GM12892 (cell line): Measurements from ENCODE around the gene PHF19. TPM values are rescaled to one million over a fixed set of nuclear protein-coding genes. Genes with fewer than 3 reads are reported as not detected.
A peak's percentile ranks its signal among the peaks of the same experiment; 100 is the strongest.

Experiments
- DNase-seq: peaks from one replicate; pipeline ENCODE4 v3.0.0; 2011; ENCODE audit not compliant: insufficient read length
- FAIRE-seq: peaks from 2 replicates; lab custom pipeline; 2011; peaks lifted over from hg19 to GRCh38; lab: Jason Lieb, UNC
- POLR2A ChIP-seq: IDR thresholded peaks from 2 replicates; pipeline ENCODE4 v1.6.1; 2011; ENCODE audit warnings: low read depth, low read length, control low read depth
- POLR2AphosphoS5 ChIP-seq: IDR thresholded peaks from 2 replicates; pipeline ENCODE4 v1.6.1; 2011; ENCODE audit warnings: low read depth, low read length, control low read depth
- TAF1 ChIP-seq: IDR thresholded peaks from 2 replicates; pipeline ENCODE4 v1.6.1; 2011; ENCODE audit warnings: low read depth, mild to moderate bottlenecking, control low read depth, low read length, borderline replicate concordance
- polyA plus RNA-seq: library from polyadenylated mRNA; unstranded; fragments of >200 nt; gene quantifications from one replicate; pipeline ENCODE4 v1.2.1, GENCODE V29; 2012; ENCODE audit warnings: missing spikeins, inconsistent platforms; ENCODE audit not compliant: missing spikeins

Gene PHF19
- polyA plus RNA-seq, result 70.4 TPM

DNA sequence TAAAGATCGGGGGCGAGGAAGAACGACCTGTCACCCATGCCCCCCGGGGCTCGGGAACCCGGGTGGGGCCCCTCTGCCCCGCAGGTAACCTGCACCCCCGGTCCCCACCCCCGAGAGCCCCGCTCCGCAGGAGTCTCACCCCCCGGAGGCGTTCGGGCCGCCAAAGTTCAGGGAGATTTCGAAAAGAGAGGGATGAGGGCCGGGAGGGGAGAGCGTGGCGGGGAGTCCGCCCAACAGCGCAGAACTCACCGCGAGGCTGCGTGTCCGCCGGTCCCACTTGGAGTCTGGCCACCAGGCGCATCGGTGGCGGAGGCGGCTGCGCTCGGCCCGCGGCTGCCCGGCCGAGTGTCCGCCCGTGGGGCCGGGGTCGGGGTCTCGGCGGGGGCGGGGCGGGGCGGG, at the start of gene PHF19:
Gene PHF19, minus strand, starts transcription at position 347 of the 399 bp plus-strand sequence. CDS start 2,447 bp downstream, outside the sequence.
- FAIRE-seq (no peak), DNase-seq (peak; percentile 57)
- peak; percentile 53; the same call in 1 of the 2 replicates for TF ChIP-seq POLR2A
- 0 out of 2 replicates have a peak, but pooled peaks have one; percentile 10 for TF ChIP-seq TAF1
- TF ChIP-seq POLR2AphosphoS5, result no peak; the same call in 1 of the 2 replicates

DNA sequence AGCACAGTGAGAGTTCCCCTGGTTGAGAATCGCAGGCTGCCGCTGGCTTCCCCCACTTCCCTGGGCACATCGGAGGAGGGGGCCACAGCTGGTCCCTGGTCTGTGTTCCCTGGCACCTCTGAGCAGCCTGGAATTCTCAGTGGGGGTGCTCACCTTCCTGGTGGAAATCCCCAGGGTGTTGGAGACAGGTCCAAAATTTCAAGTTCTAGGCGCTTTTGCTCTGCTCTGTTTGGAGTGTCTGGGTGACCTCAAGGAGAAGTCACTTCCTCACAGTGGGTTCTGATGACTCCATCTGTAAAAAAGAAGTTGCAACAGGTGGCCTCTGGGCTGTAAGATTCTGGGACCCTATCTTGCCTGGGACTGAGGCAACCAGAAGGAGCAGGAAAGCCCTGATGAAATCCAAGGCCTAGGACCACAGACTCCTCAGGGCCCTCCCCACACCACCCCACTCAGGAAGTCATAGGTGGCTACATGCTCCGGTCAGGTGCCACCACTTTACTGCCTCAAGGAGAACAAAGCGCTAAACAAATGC, 49.5 kb upstream of the PHF19 start, which contains the start of gene TRAF1:
Gene TRAF1, minus strand, starts transcription at position 400 of the 532 bp plus-strand sequence. CDS start 721 bp downstream, outside the sequence.
- DNase-seq, result no peak
- FAIRE-seq, result peak; percentile 63
- TF ChIP-seq POLR2AphosphoS5 (no peak; the same call in 1 of the 2 replicates), POLR2A (peak; percentile 53), TAF1 (0 out of 2 replicates have a peak, but pooled peaks have one; percentile 7)

DNA sequence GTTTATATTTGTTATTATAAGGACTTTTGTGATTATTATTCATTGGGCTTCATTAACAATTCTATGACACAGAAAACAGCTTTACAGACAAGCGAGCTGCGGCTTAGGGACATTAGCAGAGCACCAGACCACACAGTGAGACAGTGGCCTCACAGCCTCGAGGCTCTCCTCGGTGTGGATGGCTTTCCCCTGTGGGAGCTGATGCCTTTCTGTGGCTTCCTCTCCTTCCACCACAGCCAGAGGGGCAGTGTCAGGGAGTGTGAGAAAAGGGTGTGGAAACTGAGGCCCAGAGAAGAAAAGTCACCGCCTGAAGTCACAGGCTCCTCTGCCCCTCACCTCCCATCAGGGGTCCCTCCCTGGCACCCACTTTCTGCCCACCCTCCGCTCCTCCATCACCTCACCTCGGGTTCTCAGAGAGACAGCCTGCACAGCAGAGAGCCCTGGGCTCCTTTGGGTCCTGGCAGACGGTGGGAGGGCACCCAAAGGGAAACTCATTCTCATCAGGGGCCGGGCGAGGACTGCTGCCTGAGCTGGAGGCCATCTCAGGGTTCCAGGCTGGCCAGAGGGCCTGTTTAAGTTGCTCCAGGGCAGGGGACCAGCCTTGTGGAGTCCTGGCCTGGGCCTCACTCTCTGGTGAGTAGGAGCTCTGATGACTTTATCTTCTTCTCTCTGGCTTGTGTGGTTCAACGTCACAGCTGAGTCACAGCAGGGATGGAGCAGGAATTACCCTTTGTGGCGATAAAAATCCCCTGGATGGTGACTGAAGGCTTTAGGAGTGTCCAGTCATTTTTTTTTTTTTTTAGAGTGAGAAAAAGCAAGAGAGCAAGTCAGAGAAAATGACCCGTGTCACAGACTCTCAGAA, 48.8 kb upstream of the PHF19 start:
- peak; percentile 99 for TF ChIP-seq POLR2A
- TF ChIP-seq TAF1, result peak; percentile 75
- peak; percentile 99 for TF ChIP-seq POLR2AphosphoS5
- DNase-seq (no peak), FAIRE-seq (peak; percentile 73)

DNA sequence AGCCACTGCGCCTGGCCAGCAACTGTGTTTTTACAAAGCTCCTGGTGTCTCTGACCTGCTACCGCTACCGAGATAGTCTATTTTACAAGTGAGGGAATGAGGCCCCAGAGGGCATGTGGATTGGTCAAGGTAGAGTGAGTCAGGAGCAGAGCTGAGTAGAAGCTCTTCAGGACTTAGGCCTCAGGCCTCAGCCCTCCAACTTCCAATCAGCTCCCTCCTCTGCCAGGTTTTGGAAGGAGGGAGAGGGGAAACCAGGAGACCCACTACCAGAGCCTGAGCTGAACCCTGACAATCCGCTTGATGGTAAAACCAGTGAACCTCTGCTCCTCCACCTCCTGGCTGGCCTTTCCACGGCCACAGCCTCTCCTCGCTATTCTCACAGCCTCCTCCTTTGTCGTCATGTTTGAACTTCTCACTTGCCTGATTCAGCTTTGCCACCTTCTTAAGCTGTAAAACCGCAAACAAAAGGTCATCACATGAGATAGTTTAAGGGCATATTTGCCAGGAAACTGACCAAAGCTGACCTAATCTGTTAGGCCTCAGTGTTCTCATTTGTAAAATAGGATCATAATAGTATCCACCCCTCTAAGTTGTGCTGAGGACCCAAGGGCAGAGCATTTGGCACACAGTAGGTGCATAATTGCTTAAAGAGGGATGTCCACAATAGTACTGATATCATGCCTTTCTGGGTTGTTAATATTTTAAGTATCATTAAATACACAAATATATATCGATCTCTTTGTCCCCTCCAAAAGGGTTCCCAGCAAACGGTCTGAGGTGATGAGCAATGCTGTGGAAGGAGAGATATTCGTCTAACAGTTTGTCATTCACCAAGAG, 47.9 kb upstream of the PHF19 start:
- DNase-seq, result no peak
- TF ChIP-seq POLR2AphosphoS5 (no peak; the same call in 1 of the 2 replicates), POLR2A (peak; percentile 53; the same call in 1 of the 2 replicates), TAF1 (no peak)
- FAIRE-seq, result no peak

DNA sequence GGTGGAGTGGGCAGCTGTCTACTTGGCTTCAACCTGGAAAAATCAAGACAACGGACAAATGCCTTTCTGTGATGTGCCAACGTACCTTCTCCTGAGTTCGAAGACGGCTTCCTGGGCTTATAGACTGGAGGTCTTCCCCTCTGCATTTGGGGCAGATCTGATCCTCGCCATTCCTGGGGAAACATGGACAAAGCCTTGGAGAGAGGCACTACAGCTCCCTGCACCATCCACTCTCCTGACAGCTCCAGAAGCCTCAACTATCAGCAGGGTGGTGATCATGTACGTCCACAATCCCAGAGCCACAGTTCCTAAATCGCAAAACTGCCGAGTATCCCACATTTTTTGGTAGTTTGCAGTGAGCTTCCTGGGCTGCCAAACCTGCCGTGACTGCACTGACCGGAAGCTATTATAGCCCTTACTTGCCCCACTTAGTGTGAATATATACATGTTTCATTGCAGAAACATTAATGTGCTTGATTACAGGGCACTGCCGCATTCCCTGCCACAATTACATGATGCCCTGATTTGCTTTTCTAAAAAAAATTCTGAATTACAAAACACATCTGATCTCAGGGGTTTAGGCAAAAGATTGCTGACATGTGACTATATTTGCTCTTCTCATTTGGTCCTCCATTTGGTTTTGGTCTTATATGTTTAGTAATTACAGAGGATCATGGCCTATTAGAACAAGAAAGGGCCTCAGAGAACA, 46.8 kb upstream of the PHF19 start:
- FAIRE-seq (no peak), DNase-seq (no peak)
- TF ChIP-seq POLR2A (peak; percentile 87), TAF1 (no peak), POLR2AphosphoS5 (peak; percentile 86)

DNA sequence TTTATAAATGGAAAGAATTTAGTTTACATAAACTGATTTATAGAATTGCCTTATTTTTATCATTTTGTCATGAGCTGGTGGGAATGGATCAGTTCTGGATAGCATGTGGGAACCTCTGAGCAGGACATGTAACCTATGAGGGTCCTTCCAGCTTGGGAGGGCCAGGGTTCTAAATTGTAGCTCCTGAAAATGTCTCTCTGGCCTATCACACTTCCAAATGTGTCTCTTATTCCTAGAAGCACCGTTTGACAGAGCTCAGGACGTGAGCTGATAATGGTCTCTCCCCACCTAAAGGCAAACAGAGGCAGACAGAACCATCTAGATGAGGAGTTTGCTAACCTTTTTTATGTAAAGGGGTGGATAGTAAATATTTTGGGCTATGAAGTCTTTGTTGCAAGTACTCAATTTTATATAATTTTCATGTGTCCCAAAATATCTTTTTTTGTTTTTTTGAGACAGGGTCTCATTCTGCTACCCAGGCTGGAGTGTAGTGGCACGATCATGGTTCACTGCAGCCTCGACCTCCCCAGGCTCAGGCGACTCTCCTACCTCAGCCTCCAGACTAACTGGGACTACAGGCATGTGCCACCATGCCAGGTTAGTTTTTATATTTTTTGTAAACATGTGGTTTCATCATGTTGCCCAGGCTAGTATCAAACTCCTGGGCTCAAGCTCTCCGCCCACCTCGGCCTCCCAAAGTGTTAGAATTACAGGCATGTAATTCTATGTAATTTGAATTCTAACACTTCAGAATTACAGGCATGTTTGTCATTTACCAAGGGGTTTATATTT, 45.6 kb upstream of the PHF19 start:
- TF ChIP-seq TAF1 (no peak), POLR2A (peak; percentile 56), POLR2AphosphoS5 (peak; percentile 50; the same call in 1 of the 2 replicates)
- no peak for FAIRE-seq
- no peak for DNase-seq

DNA sequence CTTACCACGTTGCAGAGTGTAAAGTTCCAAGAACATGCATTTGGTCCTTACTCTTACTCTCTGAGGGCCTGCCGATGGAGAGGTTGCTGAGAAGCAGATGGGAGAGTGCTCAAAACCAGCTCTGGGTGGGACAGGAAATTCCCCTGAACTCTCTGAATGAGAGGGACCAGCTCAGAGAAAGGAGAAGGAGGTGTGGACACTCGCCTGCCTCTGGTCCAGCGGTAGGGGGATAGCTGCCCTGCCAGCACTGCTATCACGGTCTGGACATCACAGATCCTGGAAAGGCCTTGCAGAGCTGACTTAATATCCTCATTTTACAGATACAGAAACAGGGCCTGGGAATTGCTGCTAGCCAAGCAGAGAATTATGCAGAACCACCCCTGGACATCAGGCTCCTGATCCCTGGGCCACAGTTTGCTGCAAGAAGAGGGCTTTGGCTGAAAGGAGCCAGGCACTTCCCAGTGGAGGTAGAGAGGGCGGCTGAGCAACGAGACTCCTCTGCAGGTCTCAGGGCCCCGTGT, 44.7 kb upstream of the PHF19 start:
- TF ChIP-seq POLR2AphosphoS5, result peak; percentile 93
- TF ChIP-seq POLR2A, result peak; percentile 85
- no peak for TF ChIP-seq TAF1
- FAIRE-seq (peak; percentile 38), DNase-seq (no peak)

DNA sequence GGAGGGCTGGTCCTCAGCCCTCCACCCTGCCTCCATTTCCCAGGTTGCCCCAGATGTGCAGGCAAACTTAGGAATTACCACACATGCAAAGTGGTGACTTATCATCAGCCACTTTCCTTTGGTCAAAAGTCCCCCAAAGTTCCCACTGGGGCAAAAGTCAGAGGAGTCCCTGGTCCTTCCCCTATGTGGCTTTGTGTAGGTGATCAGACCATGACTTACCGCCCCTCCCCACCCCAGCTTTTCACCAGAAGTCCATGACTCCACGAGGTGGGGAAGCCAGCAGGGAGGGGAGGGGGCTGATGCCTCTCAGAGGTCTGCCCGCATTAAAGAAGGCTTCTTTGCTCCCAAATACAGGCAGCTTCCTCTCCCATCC, 43.8 kb upstream of the PHF19 start:
- peak; percentile 35 for TF ChIP-seq POLR2AphosphoS5
- no peak for TF ChIP-seq TAF1
- peak; percentile 60 for TF ChIP-seq POLR2A
- no peak for DNase-seq
- no peak for FAIRE-seq

DNA sequence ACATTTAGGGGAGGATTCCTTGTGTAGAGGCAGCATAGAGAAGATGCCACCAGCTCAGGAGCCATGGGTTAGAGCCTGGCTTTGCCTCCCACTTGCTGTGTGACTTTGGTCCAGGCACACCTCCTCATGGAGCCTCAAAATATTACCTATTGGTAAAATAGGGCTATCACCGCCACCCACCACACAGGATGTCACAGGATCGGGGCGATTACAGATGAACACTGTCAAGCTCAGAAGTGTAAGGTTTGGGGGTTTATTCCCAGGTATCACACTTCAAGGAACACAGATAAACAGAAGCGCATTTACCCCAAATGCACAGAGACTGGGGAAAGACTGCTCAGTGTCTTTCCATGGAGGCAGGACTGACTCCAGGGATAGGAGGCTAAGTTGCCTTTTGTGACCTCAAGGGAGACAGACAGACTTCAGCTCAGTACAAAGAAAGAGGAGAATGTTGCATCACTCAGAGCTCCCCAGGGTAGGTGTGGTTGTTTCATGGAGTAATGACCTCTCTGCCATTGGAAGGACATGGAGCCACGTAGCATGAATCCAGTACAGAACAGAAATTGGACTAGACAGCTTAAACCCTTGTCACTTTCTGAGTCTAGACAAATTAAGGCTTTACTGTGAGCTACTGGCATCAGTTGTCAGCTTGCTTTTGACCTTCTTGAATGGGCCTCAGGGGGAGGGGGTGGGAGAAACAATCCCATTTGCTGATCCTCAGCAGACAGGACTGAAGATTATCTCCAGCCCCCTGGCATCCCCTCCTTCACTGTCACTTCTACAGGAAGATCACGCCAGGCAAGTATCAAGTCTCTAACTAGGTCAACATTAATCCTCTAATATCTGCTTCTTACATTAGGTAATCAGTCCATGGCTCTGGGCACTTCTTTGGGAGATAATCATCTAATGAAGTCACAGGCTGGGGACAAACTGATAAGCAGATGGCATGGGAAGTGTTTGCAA, 43.1 kb upstream of the PHF19 start:
- TF ChIP-seq TAF1 (no peak), POLR2AphosphoS5 (peak; percentile 68), POLR2A (peak; percentile 13)
- DNase-seq (no peak), FAIRE-seq (no peak)
